Right atrium auricular region (tissue), 2 donors: ENCODE data around the gene ATXN2. TPM values are rescaled to one million over a fixed set of nuclear protein-coding genes. Genes with fewer than 3 reads are reported as not detected.
A peak's percentile ranks its signal among the peaks of the same experiment; 100 is the strongest.
"Not testable (repeated sequence)": the region's sequence is repeated elsewhere in the genome, so short reads cannot be mapped to it uniquely, and the experiment has no call there.

Source experiments
- DNase-seq: peaks from one replicate; pipeline ENCODE4 v3.0.0-alpha.2; 2019; ENCODE audit warnings: low spot score
- H3K27ac ChIP-seq, 2 donors: fragments of 200-600 bp; sonication (generic); 1 replicate in 1 of 2; 2 replicates in 1 of 2; pipeline ENCODE4 v1.5.1; 2016 to 2019
- H3K27me3 ChIP-seq, 2 donors: fragments of 200-600 bp; sonication (generic); one replicate each; pipeline versions ENCODE4 v1.5.1 to v1.6.0; 2017 to 2019
- H3K36me3 ChIP-seq: fragments of 200-600 bp; sonication (generic); one replicate; pipeline ENCODE4 v1.5.1; 2016
- H3K4me1 ChIP-seq, 2 donors: fragments of 200-600 bp; sonication (generic); one replicate each; pipeline versions ENCODE4 v1.5.1 to v1.6.0; 2017 to 2019
- H3K4me3 ChIP-seq, 2 donors: fragments of 200-600 bp; sonication (generic); 1 replicate in 1 of 2; 2 replicates in 1 of 2; pipeline ENCODE4 v1.5.1; 2017 to 2019; ENCODE audit warnings: mild to moderate bottlenecking in 1 of 2, moderate library complexity in 1 of 2
- H3K9me3 ChIP-seq, 2 donors: fragments of 200-600 bp; sonication (generic); one replicate each; pipeline ENCODE4 v1.5.1; 2019
- total RNA-seq, 2 donors: library from RNA; depleted of rRNA; stranded (reverse); fragments of >200 nt; gene quantifications; one replicate each; pipeline ENCODE4 v1.1.0, GENCODE V29; 2016
- TF ChIP-seq, protein P1 (sequence below), 2 donors: fragments of 200-600 bp; sonication (generic); IDR thresholded peaks; one replicate each; pipeline ENCODE4 v1.5.1; 2019; ENCODE audit warnings: antibody characterized with exemption in 2 of 2

The ATXN2 gene
- total RNA-seq, 2 donors from 2014 or later = 33.4 to 36.6 TPM

GRCh38 chr12:111574797-111575443, 24.2 kb downstream of the ATXN2 start:
- Histone ChIP-seq H3K9me3 (no peaks in the 10 kb centered on the region), H3K27me3 (no peaks in the 10 kb centered on the region), H3K4me3 (no peak overlapping the region), H3K36me3 (no peaks in the 10 kb centered on the region), H3K27ac (peak overlapping the region in 1 of 2 donors; percentile 15), H3K4me1 (peaks cover 0 to 42% of the 10 kb centered on the region in 2 donors)
- TF ChIP-seq, protein P1, sequence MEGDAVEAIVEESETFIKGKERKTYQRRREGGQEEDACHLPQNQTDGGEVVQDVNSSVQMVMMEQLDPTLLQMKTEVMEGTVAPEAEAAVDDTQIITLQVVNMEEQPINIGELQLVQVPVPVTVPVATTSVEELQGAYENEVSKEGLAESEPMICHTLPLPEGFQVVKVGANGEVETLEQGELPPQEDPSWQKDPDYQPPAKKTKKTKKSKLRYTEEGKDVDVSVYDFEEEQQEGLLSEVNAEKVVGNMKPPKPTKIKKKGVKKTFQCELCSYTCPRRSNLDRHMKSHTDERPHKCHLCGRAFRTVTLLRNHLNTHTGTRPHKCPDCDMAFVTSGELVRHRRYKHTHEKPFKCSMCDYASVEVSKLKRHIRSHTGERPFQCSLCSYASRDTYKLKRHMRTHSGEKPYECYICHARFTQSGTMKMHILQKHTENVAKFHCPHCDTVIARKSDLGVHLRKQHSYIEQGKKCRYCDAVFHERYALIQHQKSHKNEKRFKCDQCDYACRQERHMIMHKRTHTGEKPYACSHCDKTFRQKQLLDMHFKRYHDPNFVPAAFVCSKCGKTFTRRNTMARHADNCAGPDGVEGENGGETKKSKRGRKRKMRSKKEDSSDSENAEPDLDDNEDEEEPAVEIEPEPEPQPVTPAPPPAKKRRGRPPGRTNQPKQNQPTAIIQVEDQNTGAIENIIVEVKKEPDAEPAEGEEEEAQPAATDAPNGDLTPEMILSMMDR (IDR thresholded peaks at IDR 0.05) = no peak
- DNase-seq = no peak

DNA sequence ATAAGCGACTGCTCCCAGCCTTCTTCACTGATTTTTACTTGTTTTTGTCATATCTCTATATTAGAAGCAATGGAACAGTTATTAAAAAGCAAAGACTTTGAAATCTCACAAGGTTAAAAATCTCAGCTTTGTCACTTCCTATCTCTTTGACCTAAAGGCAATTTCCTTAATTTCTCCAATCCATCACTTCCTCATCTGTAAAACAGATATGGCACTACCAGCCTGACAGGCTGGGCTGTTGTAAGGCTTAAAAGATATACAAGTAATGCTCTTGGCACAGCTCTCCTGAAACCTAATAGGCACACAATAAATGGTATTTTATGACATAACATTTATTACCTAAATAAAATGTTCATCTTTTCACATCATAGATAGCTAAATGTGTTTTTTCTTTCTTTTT, 25.6 kb downstream of the ATXN2 start:
- H3K27me3 ChIP-seq = no peaks in the 10 kb centered on the region
- TF ChIP-seq, protein P1 (IDR thresholded peaks at IDR 0.05) = no peak

DNA sequence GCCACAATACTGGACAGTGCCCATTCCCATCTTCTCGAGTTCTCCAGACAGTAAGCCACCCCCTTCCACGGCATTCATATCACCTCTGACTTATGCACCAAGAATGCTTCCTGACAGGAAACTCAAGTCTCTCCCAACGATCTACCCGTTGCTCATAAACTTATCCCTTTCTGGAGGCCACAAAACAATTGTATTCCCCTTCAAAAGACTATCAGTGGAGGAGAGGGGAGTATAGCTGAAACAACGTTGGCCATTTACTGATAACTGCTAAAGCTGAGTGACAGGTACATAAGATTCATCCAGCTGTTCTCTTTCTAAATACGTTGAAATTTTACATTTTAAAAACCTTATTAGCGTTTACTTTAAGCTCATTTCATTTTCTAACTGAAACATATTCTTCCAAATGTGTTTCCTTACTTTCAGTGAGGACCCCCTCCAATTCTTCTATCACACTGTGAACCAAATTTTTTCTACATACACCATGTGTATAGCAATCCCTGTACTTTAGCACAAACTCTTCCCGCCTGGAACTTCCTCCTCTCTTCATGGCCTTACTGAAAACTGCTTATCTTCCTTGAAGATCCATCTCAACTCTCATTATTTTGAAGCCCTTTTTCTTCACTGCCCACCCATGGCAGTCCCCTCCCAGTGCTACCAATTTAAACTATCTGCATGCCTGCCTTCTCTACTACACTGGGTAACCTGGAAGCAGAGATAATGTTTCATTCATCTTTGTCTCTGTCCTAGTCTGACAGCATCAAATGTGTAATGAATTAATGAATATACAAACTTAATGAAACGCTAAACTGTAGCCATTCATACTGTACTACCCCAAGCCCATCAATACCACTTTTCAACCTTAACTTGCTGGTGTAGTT, 28.8 kb downstream of the ATXN2 start:
- no peak overlapping the region for H3K4me3 ChIP-seq
- H3K9me3 ChIP-seq = no peaks in the 10 kb centered on the region
- H3K27me3 ChIP-seq = no peaks in the 10 kb centered on the region
- peaks cover 0 to 36% of the 10 kb centered on the region in 2 donors for H3K4me1 ChIP-seq
- DNase-seq = no peak
- TF ChIP-seq, protein P1 (IDR thresholded peaks at IDR 0.05) = no peak
- H3K36me3 ChIP-seq = no peaks in the 10 kb centered on the region
- H3K27ac ChIP-seq = peak overlapping the region in 1 of 2 donors; percentile 14

More for the DNA sequence above, 25.6 kb downstream of the ATXN2 start:
- Histone ChIP-seq H3K4me3 (no peak overlapping the region), H3K4me1 (peaks cover 0 to 47% of the 10 kb centered on the region in 2 donors), H3K27ac (no peak overlapping the region), H3K9me3 (no peaks in the 10 kb centered on the region), H3K36me3 (no peaks in the 10 kb centered on the region)
- DNase-seq = no peak

- Histone ChIP-seq H3K4me1 (peaks cover 0 to 28% of the 10 kb centered on the region in 2 donors), H3K4me3 (no peak overlapping the region), H3K36me3 (no peaks in the 10 kb centered on the region), H3K27me3 (no peaks in the 10 kb centered on the region), H3K9me3 (no peaks in the 10 kb centered on the region), H3K27ac (no peak overlapping the region)
- no peak for DNase-seq
- TF ChIP-seq, protein P1 (IDR thresholded peaks at IDR 0.05) = no peak
These were observed 29.6 kb downstream of the ATXN2 start for GRCh38 chr12:111569363-111570083.

DNA sequence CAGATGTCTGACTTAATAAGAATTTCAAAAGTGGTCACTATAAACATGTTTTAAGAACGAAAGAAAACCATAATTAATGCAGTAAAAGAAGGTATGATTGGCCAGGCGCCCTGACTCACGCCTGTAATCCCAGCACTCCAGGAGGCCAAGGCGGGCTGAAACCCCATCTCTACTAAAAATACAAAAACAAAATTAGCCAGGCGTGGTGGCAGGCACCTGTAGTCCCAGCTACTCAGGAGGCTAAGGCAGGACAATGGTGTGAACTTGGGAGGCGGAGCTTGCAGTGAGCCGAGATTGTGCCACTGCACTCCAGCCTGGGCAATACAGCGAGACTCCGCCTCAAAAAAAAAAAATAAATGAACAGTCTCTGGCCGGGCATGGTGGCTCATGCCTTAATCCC, 38.3 kb downstream of the ATXN2 start:
- DNase-seq, H3K4me3 ChIP-seq, H3K27me3 ChIP-seq, H3K36me3 ChIP-seq, H3K27ac ChIP-seq, H3K9me3 ChIP-seq: not testable (repeated sequence)
- peaks cover 0 to 35% of the 10 kb centered on the region in 2 donors for H3K4me1 ChIP-seq

GRCh38 chr12:111558107-111558376, 41.1 kb downstream of the ATXN2 start:
- Histone ChIP-seq H3K27me3 (no peaks in the 10 kb centered on the region), H3K36me3 (no peaks in the 10 kb centered on the region), H3K27ac (no peak overlapping the region), H3K9me3 (no peaks in the 10 kb centered on the region), H3K4me3 (no peak overlapping the region), H3K4me1 (peaks cover 0 to 30% of the 10 kb centered on the region in 2 donors)
- no peak for DNase-seq
- TF ChIP-seq, protein P1 (IDR thresholded peaks at IDR 0.05) = no peak
